ENCODE data around the gene NAA38. TPM values are rescaled to one million over a fixed set of nuclear protein-coding genes. Genes with fewer than 3 reads are reported as not detected.

The NAA38 gene
- total RNA-seq, 1 experiment from 2014 or later, result 46.3 TPM

- ChIA-PET POLR2A (no interaction called here), CTCF (no interaction called here)
- Mint-ChIP-seq H3K27ac (no peak overlapping the region), H3K27me3 (ENCODE audit: low read depth) (peaks cover 48% of the 10 kb centered on the region), H3K4me1 (peaks cover 43% of the 10 kb centered on the region), H3K4me3 (peak overlapping the region; percentile 81), H3K9me3 (no peaks in the 10 kb centered on the region), H3K36me3 (no peaks in the 10 kb centered on the region)
- TF ChIP-seq ZMAT4 (CRISPR knock-in tag; IDR thresholded peaks at IDR 0.05), result no peak
- no peak for TF ChIP-seq E2F4 (CRISPR knock-in tag; IDR thresholded peaks at IDR 0.05; ENCODE audit: borderline replicate concordance, low read depth)
- TF ChIP-seq ZNF396 (CRISPR knock-in tag; IDR thresholded peaks at IDR 0.05; ENCODE audit: borderline replicate concordance), result no peak
- no peak for TF ChIP-seq HMGA2 (CRISPR knock-in tag; IDR thresholded peaks at IDR 0.05)
- no peak for TF ChIP-seq ATF3 (CRISPR knock-in tag; conservative IDR thresholded peaks at IDR 0.05)
- TF ChIP-seq ZSCAN18 (CRISPR knock-in tag; IDR thresholded peaks at IDR 0.05), result no peak
- ATAC-seq (no peak), DNase-seq (ENCODE audit: low spot score) (no peak)
Observed at GRCh38 chr17:7840441-7840840, 16.9 kb downstream of the NAA38 start.

GRCh38 chr17:7839876-7840261 is 17.5 kb downstream of the NAA38 start:
- TF ChIP-seq ZNF512 (CRISPR knock-in tag; IDR thresholded peaks at IDR 0.05; ENCODE audit: borderline replicate concordance) (no peak), CTCF (IDR thresholded peaks at IDR 0.05) (no peak), ZMAT4 (CRISPR knock-in tag; IDR thresholded peaks at IDR 0.05) (no peak)
- H3K4me3 Mint-ChIP-seq, result no peak overlapping the region
- ATAC-seq (no peak), DNase-seq (ENCODE audit: low spot score) (no peak)
- no peaks in the 10 kb centered on the region for H3K36me3 Mint-ChIP-seq
- peaks cover 47% of the 10 kb centered on the region for H3K27me3 Mint-ChIP-seq (ENCODE audit: low read depth)
- CTCF ChIA-PET, result no interaction called here
- H3K4me1 Mint-ChIP-seq, result peaks cover 40% of the 10 kb centered on the region
- no peaks in the 10 kb centered on the region for H3K9me3 Mint-ChIP-seq
- POLR2A ChIA-PET, result no interaction called here
- no peak overlapping the region for H3K27ac Mint-ChIP-seq

- Mint-ChIP-seq H3K9me3 (no peaks in the 10 kb centered on the region), H3K36me3 (no peaks in the 10 kb centered on the region), H3K27ac (no peak overlapping the region), H3K4me1 (peaks cover 40% of the 10 kb centered on the region), H3K27me3 (ENCODE audit: low read depth) (peaks cover 47% of the 10 kb centered on the region), H3K4me3 (no peak overlapping the region)
- ATAC-seq (no peak), DNase-seq (ENCODE audit: low spot score) (no peak)
- POLR2A ChIA-PET, result interaction anchor here (0.6 to 1.0 kb wide), 2 partner anchors 18 to 23 kb away, joined by 3 read pairs; partner anchors contain the start of gene NAA38
- CTCF ChIA-PET, result interaction anchor here (1.2 to 1.3 kb wide), 2 partner anchors 123 to 149 kb away, joined by 3 read pairs; no protein-coding TSS in a partner anchor
- TF ChIP-seq KAT7 (CRISPR knock-in tag; IDR thresholded peaks at IDR 0.05; ENCODE audit: borderline replicate concordance) (no peak), TCF7 (CRISPR knock-in tag; IDR thresholded peaks at IDR 0.05; ENCODE audit: low read depth) (no peak), NFYB (CRISPR knock-in tag; conservative IDR thresholded peaks at IDR 0.05; ENCODE audit: low read depth) (no peak), AR (CRISPR knock-in tag; IDR thresholded peaks at IDR 0.05) (no peak), ARID4B (CRISPR knock-in tag; IDR thresholded peaks at IDR 0.05; ENCODE audit: borderline replicate concordance) (no peak)
Observed at GRCh38 chr17:7839190-7839875, 18.0 kb downstream of the NAA38 start.

Data from WTC11 (cell line).